HG02571 (cell line): Measurements from ENCODE around the gene CAPN11.
"Not testable (repeated sequence)": the region's sequence is repeated elsewhere in the genome, so short reads cannot be mapped to it uniquely, and the experiment has no call there.

Experiments
- ATAC-seq: cut with Tn5 transposase; IDR thresholded peaks from one replicate; pipeline ENCODE4 v1.9.1; 2021; ENCODE audit warnings: mild to moderate bottlenecking, moderate library complexity; ENCODE audit not compliant: unreplicated experiment

Gene CAPN11

DNA sequence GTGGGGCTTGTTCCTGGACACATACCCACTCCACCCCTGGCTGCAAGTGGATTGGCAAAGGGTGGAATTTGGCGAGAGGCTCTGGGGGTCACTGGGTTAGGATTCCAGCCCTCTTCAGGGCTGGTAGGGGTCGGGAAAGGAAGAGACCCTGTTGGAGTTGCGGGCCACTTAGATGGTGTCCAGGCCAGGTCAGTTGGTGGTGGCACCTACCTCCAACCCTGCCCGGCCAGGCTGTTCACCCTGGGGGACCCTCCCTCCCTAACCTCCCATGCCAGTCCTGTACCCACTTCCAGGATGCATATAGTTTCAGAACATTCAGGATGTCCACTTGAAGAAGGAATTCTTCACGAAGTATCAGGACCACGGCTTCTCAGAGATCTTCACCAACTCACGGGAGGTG, 21.0 kb downstream of the CAPN11 start:
- ATAC-seq, result no peak

DNA sequence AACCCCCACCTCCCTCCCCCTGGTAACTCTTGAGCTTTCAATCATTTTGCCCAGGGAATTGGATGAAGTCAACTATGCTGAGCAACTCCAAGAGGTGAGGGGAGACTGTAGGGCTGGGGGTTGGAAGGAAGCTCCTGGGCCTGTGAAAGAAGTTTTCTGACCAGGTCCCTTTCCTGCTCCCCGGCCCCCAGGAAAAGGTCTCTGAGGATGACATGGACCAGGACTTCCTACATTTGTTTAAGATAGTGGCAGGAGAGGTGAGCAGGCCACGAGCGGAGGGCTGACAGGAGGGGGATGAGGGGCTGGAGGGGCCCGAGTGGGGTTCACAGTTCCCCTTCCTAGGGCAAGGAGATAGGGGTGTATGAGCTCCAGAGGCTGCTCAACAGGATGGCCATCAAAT, 21.8 kb downstream of the CAPN11 start:
- ATAC-seq, result no peak

DNA sequence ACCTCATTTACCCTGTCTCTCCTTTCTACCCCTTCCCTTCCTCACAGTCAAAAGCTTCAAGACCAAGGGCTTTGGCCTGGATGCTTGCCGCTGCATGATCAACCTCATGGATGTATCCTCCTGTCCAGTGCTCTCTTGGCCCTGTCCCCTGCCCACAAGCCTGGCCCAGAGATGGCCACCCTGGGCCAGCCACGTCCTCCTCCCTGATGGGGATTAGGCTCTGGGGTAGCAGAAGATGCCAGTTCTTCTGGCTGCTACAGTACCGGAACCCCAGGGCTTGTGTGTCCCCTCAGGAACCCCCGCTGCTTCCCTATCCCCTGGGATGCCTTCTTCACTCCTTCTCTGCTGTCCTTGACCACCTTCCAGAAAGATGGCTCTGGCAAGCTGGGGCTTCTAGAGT, 22.3 kb downstream of the CAPN11 start:
- no peak for ATAC-seq

DNA sequence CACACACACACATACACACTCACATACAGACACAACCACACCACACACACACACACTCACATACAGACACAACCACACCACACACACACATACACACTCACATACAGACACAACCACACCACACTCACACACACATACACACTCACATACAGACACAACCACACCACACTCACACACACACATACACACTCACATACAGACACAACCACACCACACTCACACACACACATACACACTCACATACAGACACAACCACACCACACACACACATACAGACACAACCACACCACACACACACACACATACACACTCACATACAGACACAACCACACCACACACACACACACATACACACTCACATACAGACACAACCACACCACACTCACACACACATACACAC, 23.2 kb downstream of the CAPN11 start:
- not testable (repeated sequence) for ATAC-seq

DNA sequence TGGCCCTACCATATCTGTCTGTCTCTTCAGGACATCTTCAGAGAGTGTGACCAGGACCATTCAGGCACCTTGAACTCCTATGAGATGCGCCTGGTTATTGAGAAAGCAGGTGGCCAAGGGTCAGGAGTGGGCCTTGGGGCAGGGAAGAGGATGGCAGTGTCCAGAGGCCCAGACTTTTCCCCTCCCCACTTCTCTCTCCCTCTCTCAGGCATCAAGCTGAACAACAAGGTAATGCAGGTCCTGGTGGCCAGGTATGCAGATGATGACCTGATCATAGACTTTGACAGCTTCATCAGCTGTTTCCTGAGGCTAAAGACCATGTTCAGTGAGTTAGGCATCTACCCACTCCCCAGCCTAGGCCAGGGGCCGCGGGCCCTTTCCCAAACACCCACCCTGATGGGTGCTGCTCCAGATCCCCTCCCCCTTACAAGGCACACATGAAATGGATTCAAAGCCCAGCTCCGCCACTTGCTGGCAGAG, 24.3 kb downstream of the CAPN11 start:
- ATAC-seq, result no peak

DNA sequence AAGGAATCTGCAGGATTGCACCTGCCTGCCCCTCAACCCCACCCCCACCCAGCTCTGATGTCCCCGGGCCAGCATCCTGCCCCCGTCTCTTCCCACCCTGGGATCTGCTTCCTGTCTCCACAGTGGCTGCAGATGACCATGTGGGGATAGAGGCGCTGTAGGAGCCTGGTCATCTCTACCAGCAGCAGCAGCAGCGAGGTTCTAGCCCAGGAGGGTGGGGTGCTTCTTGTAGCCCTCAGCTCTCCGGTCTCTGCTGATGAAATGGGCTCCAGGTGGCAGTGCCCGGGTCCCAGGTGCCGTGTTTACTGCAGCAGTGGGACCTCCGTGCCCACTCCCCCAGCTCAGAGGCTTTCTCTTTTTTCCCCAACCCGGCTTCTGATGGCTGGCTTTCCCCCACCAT, 25.2 kb downstream of the CAPN11 start:
- ATAC-seq, result no peak

DNA sequence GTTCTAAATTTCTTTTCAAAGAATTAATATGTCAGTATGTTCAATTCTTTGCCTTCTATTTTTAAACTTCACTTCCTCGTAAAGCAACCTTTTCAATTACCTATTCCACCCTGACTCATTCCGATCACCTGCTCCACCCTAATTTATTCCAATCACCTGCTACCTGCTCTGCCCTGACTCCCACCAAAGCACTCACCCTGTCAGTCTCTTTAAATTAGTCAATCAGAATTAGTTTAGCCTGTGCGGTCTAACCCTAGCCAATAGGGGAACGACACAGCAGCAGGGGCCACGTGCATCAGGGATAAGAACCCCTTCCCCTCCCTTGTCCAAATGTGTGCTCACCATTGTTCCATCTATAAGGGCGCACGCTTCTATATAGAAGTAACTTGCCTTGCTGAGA, 26.7 kb downstream of the CAPN11 start:
- not testable (repeated sequence) for ATAC-seq

DNA sequence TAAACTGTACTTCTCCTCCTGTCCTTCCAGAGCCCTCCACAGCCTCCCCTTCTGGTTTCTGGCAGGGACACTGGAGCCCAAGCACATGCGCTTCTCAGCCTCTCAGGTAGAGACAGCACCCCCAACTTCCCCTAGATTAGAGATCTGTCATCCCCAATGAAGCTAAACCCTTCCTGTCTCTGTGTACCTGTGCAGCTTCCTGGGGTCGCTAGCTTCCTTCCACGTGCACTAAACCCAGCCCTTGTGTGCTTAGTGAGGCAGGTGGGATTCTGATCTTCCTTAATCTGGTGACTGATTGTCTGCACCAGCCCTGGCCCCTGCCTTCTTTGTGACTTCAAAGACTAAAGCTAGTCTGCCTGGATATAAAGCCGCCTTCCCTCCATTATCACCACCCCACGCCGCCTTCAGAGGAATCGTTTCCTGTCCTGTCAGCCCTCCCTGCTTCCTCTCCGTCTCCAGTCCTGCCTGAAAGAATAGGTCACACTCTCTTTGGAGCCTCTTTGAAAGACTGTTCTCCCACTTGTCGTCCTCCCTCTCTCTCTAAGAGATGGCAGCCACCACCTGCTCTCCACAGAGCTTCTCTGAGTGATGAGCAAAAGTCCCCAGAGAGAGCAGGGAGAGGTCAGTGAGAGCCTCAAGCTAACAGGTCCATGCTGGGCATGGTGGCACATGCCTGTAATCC, 27.5 kb downstream of the CAPN11 start:
- no peak for ATAC-seq

DNA sequence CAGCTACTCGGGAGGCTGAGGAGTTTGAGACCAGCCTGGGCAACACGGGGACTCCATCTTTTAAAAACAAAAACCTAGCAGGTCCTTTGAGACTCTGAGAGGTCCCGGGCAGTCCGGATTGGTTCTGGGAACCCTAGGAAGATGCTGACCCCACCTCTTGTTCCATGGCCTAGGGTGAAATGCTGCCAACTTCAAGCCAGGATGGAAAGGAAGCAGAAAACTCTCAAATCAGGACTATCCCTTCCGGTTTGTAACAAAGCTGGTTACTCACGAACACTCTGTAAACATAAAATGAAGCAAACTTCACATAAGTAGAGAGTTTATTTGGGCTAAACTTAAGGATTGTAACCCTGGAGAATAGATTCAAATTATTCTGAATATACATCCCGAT, 28.0 kb downstream of the CAPN11 start:
- ATAC-seq, result no peak

DNA sequence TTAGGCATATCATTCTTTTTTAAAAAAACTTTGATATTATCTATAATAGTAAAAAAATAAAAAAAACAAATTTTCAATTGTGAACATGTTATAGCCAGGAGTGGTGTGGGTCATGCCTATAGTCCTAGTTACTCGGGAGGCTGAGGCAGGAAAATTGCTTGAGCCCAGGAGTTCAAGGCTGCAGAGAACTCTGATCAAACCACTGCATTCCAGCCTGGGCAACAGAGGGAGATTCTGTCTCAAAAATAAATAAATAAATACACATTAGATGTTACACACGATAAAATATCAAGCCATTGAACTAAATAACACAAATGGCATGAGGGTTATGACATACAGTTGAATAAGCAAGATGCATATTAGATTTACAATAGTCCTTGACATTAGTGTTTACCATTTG, 30.2 kb downstream of the CAPN11 start:
- no peak for ATAC-seq

DNA sequence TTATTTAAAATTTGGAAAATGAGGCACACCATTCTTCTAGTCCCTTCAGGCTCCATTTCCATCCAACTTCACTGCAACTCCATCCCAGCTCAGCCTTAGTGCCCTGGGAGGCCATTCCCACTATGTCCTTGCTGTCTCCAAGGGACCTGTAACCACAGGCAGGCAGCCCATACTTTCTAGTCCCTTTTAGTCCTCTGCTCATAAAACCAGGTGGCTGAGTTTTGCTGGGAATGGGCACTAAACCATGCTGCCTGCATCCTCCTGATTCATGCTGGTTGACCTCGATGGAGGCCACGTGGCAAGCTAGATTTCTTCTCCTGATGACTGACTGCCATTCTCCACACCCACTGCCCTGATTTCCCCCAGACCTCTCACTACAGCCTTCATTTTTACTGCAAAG, 30.6 kb downstream of the CAPN11 start:
- ATAC-seq, result no peak

DNA sequence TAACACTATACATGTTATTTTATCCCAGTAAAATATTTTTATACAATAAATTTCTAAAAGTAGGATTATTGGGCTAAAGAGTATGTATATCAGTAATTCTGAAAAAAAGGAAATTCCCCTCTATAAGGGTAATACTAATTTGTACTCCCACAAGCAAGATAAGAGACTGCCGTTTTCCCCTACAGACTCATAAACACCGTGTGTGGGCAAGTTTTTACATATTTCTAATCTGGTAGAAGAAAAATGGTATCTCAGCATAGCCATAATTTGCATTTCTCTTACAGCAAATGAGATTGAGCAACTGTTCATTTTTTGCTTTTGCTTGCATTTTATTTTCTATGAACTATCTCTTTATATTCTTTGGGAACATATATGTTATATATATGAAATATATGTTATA, 32.1 kb downstream of the CAPN11 start:
- peak; percentile 75 for ATAC-seq

DNA sequence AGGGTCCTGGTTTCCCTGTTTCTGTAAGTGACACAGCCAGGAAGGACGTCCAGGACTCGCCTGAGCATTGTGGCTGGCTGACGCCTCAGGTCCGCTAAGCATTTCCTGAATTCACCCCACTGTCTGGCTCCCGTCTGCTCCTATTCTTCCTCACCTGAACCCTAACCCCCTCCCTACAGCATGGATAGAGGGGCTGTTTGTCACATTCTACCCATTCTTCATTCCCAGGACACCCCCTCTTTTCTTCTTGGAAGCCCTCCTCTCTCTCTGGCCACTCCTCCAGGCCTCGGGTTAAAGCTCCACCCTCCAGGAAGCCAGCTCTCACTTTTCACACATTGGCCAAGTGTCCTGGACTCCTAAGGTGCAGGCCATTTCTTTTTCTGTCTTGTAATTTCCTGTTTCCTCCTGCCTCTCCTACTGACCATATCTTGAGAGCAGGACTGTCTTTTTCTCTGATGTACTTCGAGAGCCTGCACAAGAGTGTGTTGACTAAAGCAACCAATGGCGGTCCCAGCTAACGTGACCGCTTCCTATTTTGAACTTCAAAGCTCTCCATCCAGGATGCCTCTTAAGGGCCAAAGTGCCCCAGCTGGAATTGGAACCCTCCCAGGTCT, 33.9 kb downstream of the CAPN11 start:
- no peak for ATAC-seq

DNA sequence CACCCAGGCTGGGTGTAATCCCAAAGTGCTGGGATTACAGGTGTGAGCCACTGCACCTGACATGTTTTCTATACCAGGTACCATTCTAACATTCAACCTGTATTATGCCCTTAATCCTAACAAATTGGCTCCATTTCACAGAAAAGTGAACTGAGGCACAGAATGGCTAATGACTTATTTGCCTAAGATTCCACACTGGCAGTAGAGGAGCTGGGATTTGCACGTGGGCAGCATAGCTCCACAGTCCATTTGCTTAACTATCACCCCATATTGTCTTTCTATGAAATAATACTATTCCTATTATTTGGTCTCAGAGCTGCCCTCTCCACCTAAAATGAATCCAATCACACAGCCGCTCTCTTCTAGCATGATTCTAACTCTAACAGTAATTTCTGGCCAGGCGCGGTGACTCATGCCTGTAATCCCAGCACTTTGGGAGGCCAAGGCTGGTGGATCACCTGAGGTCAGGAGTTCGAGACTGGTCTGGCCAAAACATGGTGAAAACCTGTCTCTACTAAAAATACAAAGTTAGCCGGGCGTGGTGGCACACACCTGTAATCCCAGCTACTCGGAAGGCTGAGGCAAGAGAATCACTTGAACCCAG, 34.8 kb downstream of the CAPN11 start:
- no peak for ATAC-seq

DNA sequence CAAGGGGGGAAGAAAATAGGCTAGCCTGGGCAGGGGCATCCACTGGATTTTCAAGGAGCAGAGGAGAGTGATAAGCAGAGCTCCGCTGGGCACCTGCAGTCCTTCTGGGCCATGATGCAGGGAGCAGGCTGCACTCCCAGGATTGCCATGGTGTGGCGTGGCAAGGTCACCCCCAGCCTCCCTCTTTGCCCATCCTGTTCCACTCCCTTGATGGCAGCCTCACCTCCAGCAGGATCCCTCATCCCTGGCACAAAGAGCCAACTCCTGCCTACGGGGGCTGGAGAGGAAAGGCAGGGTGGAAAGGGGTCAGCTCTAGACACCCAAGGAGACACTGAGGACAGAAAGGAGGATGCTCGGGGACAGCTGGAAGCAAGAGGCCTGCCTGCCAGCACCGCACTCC, 35.7 kb downstream of the CAPN11 start:
- no peak for ATAC-seq

DNA sequence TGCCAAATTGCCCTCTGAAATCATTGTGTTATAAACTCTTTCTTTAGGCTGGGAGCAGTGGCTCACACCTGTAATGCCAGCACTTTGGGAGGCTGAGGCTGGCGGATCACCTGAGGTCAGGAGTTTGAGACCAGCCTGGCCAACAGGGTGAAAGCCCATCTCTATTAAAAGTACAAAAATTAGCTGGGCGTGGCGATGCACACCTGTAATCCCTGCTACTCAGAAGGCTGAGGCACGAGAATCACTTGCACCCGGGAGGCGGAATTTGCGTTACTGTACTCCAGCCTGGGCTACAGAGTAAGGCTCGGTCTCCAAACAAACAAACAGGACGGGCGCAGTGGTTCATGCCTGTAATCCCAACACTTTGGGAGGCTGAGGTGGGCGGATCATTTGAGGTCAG, 37.7 kb downstream of the CAPN11 start:
- ATAC-seq, result not testable (repeated sequence)

DNA sequence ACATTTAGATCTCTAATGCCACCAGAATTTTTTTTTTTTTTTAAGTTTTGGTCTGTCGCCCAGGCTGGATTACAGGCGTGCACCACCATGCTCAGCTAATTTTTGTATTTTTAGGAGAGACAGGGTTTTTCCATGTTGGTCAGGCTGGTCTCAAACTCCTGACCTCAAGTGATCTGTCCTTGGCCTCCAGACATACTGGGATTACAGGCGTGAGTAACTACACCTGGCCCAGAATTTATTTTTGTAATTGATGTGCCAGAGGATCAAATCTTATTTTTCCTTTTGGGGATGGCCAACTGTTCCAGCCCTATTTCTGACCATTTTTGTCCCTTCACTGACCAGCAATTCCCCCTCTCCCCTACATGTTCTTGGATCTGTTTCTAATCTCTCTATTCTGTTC, 40.1 kb downstream of the CAPN11 start:
- no peak for ATAC-seq

DNA sequence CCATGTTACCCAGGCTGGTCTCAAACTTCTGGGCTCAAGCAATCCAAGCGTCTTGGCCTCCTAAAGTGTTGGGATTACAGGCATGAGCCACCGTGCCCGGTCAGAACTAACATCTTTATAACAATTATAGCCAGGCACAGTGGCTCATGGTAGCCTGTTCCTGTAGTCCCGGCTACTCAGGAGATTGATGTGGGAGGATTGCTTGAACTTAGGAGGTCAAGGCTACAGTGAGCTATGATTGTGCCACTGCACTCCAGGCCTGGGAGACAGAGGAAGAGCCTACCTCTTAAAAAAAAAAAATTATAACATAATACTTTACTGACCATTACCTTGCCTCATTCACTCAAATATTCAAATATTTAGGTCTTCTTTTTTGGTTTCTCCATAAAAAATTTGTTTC, 41.3 kb downstream of the CAPN11 start:
- no peak for ATAC-seq

DNA sequence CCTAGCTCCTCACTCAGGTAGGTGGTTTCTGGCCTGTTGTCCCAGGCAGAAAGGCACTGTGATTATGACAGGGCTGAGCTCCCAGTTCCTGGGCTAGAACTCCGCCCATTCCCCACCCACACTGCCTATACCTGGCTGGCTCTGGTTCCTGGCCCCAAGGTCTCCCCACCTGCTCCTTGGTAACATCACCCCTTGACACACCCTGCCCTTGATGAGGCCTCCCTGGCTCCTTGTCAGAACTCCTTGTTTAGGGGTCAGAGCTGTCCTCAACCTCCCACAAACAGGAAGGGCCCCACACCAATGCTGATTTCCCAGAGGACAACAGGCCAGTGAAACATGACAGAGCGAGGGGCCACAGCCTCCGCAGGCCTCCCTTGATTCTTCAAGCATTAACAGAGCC, 42.6 kb downstream of the CAPN11 start:
- ATAC-seq, result no peak

DNA sequence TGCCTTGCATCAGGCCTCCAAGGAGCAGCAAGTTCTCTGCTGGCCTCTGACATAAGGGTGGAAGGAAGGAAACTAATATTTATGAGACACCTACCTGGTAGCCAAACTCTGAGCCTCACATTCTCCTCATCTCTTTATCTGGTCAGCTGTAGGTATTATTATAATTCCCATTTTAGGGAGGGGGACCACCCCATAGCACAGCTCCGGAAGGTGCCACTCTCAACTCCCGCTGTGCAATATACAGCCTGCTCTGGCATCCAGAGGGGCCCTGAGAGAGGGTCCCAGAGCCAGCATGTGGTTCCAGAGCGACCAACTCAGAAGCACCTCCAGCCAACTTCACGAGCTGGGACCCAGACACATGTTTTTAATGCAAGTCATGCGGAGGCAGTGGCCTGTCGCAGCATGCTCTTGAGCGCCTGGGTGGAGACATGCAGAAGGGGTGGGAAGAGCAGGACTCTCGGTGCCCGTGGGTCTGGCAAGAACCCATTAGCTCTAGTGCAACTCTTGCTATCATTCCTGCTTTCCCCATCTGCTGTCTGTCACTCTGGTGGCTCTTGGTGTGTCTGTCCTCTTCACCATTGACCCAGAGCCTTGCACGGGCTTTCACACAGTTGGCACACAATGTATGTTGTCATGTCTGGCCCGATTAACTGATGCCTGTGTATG, 43.2 kb downstream of the CAPN11 start:
- no peak for ATAC-seq

DNA sequence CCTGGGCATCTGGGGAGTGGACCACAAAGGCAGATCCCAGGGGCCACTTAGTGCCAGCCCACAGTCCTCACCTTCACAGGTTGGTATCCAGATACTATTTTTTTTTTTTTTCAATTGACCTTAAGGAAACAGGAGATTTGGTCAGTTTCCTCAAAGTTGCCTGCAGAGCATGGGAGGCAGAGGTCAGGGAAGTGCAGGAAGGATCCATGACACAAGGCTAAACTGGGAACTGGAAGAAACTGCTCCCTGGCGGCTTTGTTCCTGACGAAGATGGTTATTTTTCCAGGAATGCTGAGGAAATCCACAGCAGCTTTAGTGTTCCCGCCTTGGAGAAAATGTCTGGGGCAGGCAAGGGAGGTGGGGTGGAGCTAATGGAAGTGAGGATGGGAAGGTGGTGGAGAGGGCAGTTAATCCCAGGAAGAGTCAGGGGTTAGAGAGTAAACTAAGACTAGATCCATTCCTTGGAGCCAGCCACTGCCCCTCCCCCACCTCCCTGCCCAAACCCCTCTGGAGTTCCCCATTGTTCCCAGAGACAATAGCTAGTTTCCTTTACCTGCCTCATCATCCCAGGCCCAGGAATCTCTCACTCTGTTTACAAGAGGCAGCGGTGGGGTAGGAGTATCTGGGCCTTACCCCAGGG, 43.8 kb downstream of the CAPN11 start:
- no peak for ATAC-seq
